CD4-positive, alpha-beta T cell treated with Interleukin-21 for 1 hour (primary cell): ENCODE results near the gene TIGD4.
"Not testable (repeated sequence)": the region's sequence is repeated elsewhere in the genome, so short reads cannot be mapped to it uniquely, and the experiment has no call there.

ENCODE experiments used
- DNase-seq: peaks from one replicate; pipeline ENCODE4 v3.0.0-alpha.2; 2020

The TIGD4 gene

GRCh38 chr4:152780267-152780778 is 793 bp upstream of the TIGD4 start:
- no peak for DNase-seq

GRCh38 chr4:152778656-152779512 is 646 bp downstream of the TIGD4 start:
- peak; percentile 36 for DNase-seq

GRCh38 chr4:152777488-152777887 is 2.0 kb downstream of the TIGD4 start:
- no peak for DNase-seq

GRCh38 chr4:152776352-152776751 is 3.2 kb downstream of the TIGD4 start:
- no peak for DNase-seq

GRCh38 chr4:152773953-152774352 is 5.6 kb downstream of the TIGD4 start:
- DNase-seq = no peak

GRCh38 chr4:152773339-152773738 is 6.2 kb downstream of the TIGD4 start:
- no peak for DNase-seq

GRCh38 chr4:152771741-152772533 is 7.6 kb downstream of the TIGD4 start:
- DNase-seq = no peak

GRCh38 chr4:152765069-152765737 is 14.3 kb downstream of the TIGD4 start:
- DNase-seq = not testable (repeated sequence)

GRCh38 chr4:152763796-152764195 is 15.7 kb downstream of the TIGD4 start:
- DNase-seq = no peak

GRCh38 chr4:152748619-152749018 is 30.9 kb downstream of the TIGD4 start:
- no peak for DNase-seq

GRCh38 chr4:152747444-152747843 is 32.1 kb downstream of the TIGD4 start:
- no peak for DNase-seq

- DNase-seq = no peak
Measured at GRCh38 chr4:152738827-152739226, 40.7 kb downstream of the TIGD4 start.

GRCh38 chr4:152735906-152736305 is 43.6 kb downstream of the TIGD4 start:
- DNase-seq = no peak

- peak; percentile 38 for DNase-seq
Measured at GRCh38 chr4:152735396-152735859, 44.1 kb downstream of the TIGD4 start.

GRCh38 chr4:152734699-152735050 is 44.9 kb downstream of the TIGD4 start:
- no peak for DNase-seq

- no peak for DNase-seq
Measured at GRCh38 chr4:152734015-152734698, 45.4 kb downstream of the TIGD4 start.

GRCh38 chr4:152731997-152732396 is 47.5 kb downstream of the TIGD4 start:
- no peak for DNase-seq

- DNase-seq = no peak
Measured at GRCh38 chr4:152729466-152729865, 50.1 kb downstream of the TIGD4 start.

GRCh38 chr4:152728343-152728742 is 51.2 kb downstream of the TIGD4 start:
- no peak for DNase-seq

GRCh38 chr4:152727784-152728183 is 51.7 kb downstream of the TIGD4 start:
- DNase-seq = no peak

- DNase-seq = no peak
Measured at GRCh38 chr4:152724494-152724893, 55.0 kb downstream of the TIGD4 start.

GRCh38 chr4:152723236-152723635 is 56.3 kb downstream of the TIGD4 start:
- no peak for DNase-seq
